ENCODE measurements around the gene CTTNBP2NL.

CTTNBP2NL gene

GRCh38 chr1:112509005-112509659 lies 113.1 kb downstream of the CTTNBP2NL start:
- DNase-seq, result no peak

DNA sequence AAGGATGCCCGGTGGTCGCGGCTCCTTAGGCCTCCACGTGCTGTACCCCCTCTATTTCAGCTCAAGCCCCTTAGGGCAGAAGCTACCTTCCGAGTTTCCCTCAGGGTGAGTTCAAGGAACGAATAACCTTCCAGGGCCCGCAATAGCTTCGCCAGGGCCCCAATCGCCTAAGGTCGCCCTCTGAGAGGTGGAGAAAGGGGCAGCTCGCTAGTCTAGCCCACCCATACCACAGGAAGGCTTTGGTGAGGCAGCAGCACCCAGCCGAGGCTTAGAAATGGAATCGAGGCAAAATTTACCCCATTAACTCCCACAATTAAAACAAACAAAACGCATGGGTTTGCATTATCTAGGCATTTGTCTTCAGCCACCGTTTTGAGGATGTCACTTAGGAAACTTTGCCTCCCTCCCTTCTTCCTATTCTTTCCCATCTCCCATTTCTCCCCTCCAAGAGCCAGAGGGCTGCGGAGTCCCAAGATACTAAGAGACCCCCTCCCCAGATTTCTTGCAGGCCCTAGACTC lies 113.7 kb downstream of the CTTNBP2NL start:
- no peak for DNase-seq

GRCh38 chr1:112510340-112510739 lies 114.3 kb downstream of the CTTNBP2NL start:
- DNase-seq, result no peak

Measured in DMS79 treated with DMSO at 0.1 percent for 48 hours (cell line).